ENCODE results near the gene INSIG2. TPM values are rescaled to one million over a fixed set of nuclear protein-coding genes. Genes with fewer than 3 reads are reported as not detected.

Gene INSIG2
- polyA plus RNA-seq, 1 of the 3 experiments (the other 2 are of a cell fraction): 8.7 TPM

- Histone ChIP-seq H4K20me1 (ENCODE audit: insufficient read depth) (no peaks in the 10 kb centered on the region), H3F3A (replicated peaks; ENCODE audit: insufficient read depth) (no peaks in the 10 kb centered on the region), H3K27me3 (ENCODE audit: insufficient read depth) (no peaks in the 10 kb centered on the region), H3K4me1 (ENCODE audit: control insufficient read depth in 1 of 2, insufficient read depth in 2 of 2, low read depth in 1 of 2, low read length in 1 of 2) (no peaks in the 10 kb centered on the region), H3K27ac (ENCODE audit: low read depth in 2 of 2, low read length in 1 of 2) (no peak overlapping the region), H3K4me3 (ENCODE audit: low read depth in 2 of 2, low read length in 1 of 2) (no peak overlapping the region), H3K9me3 (no peaks in the 10 kb centered on the region), H3K36me3 (replicated peaks in 1 of 2; ENCODE audit: control insufficient read depth in 1 of 2, insufficient read depth in 2 of 2, low read length in 1 of 2) (no peaks in the 10 kb centered on the region), H3K9ac (no peak overlapping the region), H3K9me2 (no peaks in the 10 kb centered on the region), H2AFZ (ENCODE audit: low read depth) (no peak overlapping the region), H3K79me2 (ENCODE audit: insufficient read depth) (no peaks in the 10 kb centered on the region), H3K4me2 (no peak overlapping the region)
- TF ChIP-seq JUND (IDR thresholded peaks at IDR 0.05): no peak
- no peak for TF ChIP-seq REST (IDR thresholded peaks at IDR 0.05; ENCODE audit: low read depth, low read length)
- no peak for TF ChIP-seq PBX3 (IDR thresholded peaks at IDR 0.05)
- TF ChIP-seq FOSL2 (IDR thresholded peaks at IDR 0.05; ENCODE audit: borderline replicate concordance, low read depth): no peak
- no peak for TF ChIP-seq GABPA (IDR thresholded peaks at IDR 0.05; ENCODE audit: low read depth)
- TF ChIP-seq IRF3 (IDR thresholded peaks at IDR 0.05; ENCODE audit: low read depth, low read length): no peak
- no peak for TF ChIP-seq YY1 (IDR thresholded peaks at IDR 0.05; ENCODE audit: low read depth)
- TF ChIP-seq RCOR1 (IDR thresholded peaks at IDR 0.05; ENCODE audit: low read length): no peak
- no peak for TF ChIP-seq TAF1 (IDR thresholded peaks at IDR 0.05; ENCODE audit: borderline replicate concordance, low read depth, low read length)
- TF ChIP-seq EZH2phosphoT487 (IDR thresholded peaks at IDR 0.05; ENCODE audit: borderline replicate concordance, low read depth): no peak
- TF ChIP-seq CHD2 (IDR thresholded peaks at IDR 0.05; ENCODE audit: low read length, partially characterized antibody): no peak
- WGBS (ENCODE audit: low lambda C conversion rate): 51% methylated on average over 6 of the region's 6 CpGs
- ChIA-PET CTCF (interaction anchor here (1.4 kb wide), 1 partner anchor 99 kb away, joined by 7 read pairs; no protein-coding TSS in a partner anchor), POLR2A (no interaction called here)
- no peak for DNase-seq
These were observed 57.5 kb downstream of the INSIG2 start for GRCh38 chr2:118145806-118146205.
